SKM-1 (cell line): ENCODE results near the gene PBX4.
"Not testable (repeated sequence)": the region's sequence is repeated elsewhere in the genome, so short reads cannot be mapped to it uniquely, and the experiment has no call there.

Experiments
- DNase-seq: peaks from one replicate; lab custom pipeline; 2025; ENCODE audit not compliant: unreplicated experiment; lab: John Stamatoyannopoulos, UW

PBX4 gene

GRCh38 chr19:19627621-19628500 lies 9.4 kb upstream of the PBX4 start, which contains the start of gene LPAR2:
Gene LPAR2 (minus strand): TSS chr19:19628220. CDS start chr19:19627275, 945 bp downstream.
- DNase-seq: no peak

DNA sequence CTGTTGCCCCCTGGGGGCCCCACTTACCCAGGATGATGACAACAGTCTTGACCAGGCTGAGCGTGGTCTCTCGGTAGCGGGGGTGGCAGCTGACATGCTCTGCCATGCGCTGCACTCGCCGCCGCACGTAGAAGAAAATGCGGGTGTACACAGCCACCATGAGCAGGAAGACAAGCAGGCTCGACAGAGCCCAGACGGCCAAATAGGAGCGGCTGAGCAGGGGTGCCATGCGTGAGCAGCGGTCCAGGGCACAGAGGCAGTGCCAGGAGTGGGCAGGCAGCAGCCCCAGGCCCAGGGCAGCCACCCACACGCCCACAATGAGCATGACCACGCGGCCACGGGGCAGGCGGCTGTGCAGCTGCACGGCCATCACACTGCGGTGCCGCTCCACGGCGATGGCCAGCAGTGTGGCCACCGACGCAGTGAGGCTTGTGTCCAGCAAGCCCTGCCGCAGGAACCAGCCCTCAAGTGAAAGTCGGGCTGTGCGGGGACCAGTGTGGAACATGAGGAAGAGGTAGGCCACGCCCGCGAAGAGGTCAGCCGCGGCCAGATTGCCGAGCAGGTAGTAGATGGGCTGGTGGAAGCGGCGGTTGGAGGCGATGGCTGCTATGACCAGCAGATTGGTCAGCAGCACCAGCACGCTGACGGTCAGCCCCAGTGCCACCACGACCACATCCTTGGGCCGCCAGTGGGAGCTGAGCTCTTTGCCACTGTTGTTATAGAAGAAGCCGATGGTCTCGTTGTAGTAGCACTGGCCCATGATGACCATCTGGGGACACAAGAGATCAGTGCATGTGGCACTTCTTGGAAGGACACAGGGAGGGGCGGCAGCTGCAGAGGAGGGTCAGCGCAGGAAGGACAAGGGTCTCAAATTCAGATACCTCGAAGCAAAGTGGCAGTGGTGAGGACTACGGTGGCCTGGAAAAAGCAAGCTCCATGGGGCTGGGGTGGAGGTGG lies 8.3 kb upstream of the PBX4 start:
- no peak for DNase-seq

DNA sequence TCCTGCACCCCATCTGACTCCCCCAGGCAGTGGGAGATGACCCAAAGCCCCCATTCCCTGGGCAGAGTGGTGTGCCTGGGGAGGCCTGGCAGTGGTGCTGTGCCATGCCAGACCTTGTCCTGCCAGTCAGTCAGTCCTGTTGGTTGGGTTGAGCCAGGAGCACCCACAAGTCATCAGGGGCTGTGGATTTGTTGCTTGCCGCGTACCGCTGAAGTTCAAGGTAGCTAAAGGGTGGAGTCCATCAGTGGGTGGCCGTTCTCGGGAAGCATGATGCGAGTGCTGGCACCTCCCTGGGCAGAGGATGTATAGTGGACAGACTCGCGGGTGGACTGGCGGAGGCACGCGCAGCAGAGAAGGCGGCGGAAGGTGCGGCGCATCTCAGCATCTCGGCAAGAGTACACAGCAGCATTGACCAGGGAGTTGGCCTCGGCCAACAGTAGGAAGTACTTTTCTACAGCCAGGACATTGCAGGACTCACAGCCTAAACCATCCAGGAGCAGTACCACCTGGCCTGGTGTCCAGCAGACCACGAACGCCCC lies 5.6 kb upstream of the PBX4 start:
- no peak for DNase-seq

DNA sequence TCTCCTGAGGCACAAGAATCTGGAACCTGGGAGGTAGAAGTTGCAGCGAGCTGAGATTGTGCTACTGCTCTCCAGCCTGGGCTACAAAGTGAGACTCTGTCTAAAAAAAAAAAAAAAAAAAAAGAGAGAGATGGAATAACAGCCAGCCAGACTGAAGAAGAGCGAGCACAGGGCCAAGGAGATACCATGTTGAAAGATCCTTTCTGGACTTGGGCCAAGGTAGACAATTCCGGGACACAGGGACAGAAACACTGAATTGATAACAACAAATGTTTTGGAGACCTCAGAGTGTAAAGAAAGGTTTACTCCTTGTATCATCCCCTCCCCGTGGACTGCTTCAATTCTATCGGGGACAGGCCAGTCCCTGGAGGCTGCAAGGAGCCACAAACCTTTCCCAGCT lies 4.9 kb upstream of the PBX4 start:
- no peak for DNase-seq

GRCh38 chr19:19619849-19620210 lies 1.3 kb upstream of the PBX4 start:
- DNase-seq: no peak

- no peak for DNase-seq
Observed at GRCh38 chr19:19619181-19619848, 828 bp upstream of the PBX4 start.

- DNase-seq: no peak
Observed at GRCh38 chr19:19615086-19615485, 3.4 kb downstream of the PBX4 start.

DNA sequence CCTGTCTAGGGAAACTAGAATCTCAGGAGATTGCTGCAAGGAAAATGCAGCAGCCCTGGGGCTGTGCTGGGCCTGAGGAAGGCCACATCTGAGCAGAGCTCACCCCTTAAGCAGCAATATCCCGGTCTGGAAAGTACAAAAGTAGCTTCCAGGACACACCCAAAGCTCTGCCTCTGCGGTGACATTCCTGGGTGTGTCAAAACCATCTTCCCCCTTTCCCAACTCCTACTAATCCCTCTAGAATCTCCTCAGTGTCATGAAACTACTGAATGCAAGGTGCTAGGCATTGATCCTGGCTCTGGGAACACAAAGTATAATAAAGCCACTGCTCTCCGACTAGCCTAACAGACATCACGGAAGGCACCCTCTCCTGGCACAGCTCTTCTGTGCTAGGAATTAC lies 5.0 kb downstream of the PBX4 start:
- no peak for DNase-seq

DNA sequence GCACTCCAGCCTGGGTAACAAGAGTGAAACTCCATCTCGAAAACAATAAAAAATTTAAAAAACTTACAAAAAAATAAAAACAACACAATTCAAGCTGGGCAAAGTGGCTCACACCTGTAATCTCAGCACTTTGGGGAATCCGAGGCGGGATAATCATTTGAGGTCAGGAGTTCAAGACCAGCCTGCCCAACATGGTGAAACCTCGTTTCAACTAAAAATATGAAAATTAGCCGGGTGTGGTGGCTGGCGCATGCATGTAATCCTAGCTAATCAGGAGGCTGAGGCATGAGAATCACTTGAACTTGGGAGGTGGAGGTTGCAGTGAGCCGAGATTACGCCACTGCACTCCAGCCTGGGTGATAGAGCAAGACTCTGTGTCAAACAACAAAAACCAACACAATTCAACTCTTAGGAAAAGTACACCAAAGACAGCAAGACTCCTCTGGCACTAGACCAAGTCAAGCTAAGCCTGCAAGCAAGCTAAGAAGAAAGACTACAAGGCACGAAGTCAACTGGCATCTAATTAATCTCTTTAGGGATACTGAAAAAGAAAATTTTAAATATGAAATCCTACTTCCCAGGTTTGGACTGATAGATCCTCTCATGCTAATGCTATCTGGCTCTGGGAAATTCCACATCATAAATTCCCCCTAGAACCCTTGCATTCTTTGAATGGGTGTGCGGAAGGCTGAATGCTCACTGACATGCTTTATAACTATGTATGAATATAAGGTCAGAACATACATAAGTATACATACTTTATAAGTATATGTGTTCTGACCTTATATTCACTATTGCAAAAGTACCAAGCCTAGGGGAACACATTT lies 7.9 kb downstream of the PBX4 start:
- no peak for DNase-seq

- DNase-seq: not testable (repeated sequence)
Observed at GRCh38 chr19:19606686-19607085, 11.8 kb downstream of the PBX4 start.

DNA sequence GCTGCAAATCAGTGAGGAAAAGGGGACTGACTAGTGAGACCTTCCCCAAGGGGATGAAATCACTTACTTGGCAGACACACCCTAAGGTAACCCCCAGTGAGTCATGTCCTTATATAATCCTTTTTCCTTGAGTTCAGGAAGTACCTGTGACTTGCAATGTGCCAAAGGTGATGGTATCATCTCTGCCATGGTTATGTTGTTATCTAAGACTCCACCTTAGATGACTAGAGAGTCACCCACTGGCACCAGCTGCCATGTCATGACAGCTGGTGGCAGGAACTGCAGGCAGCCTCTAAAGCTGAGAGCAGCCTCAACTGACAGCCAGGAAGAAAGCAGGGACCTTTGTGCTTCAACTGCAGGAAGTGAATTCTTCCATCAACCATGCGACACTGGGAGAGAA lies 12.5 kb downstream of the PBX4 start:
- no peak for DNase-seq

DNA sequence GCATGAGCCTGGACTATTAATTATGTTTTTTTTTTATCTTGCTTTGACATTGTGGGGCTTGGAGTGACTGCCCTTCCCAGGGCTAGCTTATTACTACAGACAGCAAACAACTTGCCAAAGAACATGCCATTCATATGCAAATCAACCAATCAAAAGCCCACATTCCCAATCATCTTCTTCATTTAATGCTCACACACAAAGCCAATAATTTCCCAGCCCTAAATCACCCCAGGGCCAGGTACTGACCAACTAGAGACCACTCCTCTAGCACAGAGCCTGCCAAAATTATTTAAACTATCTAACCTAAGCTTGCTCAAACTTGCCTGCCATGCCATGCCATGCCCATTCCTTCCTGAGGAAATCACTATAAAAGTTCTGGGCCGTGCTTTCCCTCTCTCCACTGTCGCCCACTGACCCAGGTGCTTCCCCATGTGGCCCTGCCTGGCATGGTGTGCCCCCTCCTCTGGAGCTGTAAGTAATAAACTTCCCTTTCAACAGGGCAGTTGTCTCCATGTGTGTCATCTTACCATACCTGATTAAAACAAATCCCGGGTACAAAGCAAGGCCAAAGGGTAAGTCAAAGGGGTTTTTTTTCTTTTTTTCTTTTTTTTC lies 15.7 kb downstream of the PBX4 start:
- DNase-seq: no peak

DNA sequence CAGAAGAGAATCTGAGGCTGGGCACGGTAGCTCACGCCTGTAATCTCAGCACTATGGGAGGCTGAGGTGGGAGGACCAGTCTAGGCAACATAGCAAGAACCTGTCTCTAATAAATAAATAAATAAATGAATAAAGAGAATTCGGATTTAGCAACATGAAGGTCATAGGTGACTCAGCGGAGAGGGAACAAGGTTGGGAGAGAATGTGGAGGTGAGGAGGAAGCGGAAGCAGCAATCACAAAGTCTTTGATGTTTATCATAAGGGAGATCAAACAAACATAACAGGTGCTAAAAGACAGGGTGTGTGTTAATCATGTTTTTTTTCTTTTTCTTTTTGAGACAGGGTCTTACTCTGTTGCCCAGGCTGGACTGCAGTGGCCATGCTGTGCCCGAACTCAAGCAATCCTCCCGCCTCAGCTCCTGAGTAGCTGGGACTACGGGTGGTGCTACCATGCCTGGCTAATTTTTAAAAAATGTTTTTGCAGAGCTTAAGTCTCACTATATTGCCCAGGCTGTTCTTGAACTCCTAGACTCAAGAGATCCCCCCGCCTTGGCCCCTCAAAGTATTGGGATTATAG lies 16.3 kb downstream of the PBX4 start:
- no peak for DNase-seq

- no peak for DNase-seq
Observed at GRCh38 chr19:19600793-19601330, 17.6 kb downstream of the PBX4 start.

GRCh38 chr19:19598728-19599451 lies 19.6 kb downstream of the PBX4 start:
- DNase-seq: not testable (repeated sequence)

GRCh38 chr19:19597809-19598306 lies 20.6 kb downstream of the PBX4 start:
- DNase-seq: no peak

GRCh38 chr19:19595171-19595701 lies 23.3 kb downstream of the PBX4 start:
- DNase-seq: no peak

GRCh38 chr19:19594381-19594780 lies 24.1 kb downstream of the PBX4 start:
- DNase-seq: no peak
